Ecto neural progenitor cell (in vitro differentiated cells): ENCODE results near the gene KLHL5.

Source experiments
- DNase-seq: peaks from one replicate; pipeline ENCODE4 v3.0.0-alpha.2; 2018; ENCODE audit warnings: low spot score

KLHL5 gene

DNA sequence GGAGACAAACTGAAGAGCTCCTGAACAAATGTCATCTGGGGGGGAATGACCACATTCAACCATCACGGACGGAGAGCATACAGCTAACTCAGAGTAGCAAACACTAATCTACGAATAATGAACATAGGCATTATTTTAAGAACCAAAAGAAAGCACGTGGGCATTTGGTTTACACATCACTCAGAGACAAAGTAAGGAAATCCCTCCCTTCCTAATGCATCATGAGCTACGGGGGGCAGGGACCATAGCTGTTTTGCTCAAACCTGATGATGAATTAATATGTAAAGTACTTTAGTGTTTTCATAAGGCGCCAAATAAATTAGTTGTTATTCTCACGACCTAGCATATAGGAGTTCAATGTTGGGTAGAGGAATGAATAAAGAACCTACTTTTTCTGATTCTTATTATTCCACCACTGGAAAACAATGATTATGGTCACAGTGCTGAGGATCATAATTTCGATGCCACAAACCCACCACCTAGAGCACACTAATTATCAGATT lies 18.1 kb upstream of the KLHL5 start:
- no peak for DNase-seq

GRCh38 chr4:39044364-39044955 lies 17.6 kb upstream of the KLHL5 start:
- DNase-seq, result peak; percentile 97

DNA sequence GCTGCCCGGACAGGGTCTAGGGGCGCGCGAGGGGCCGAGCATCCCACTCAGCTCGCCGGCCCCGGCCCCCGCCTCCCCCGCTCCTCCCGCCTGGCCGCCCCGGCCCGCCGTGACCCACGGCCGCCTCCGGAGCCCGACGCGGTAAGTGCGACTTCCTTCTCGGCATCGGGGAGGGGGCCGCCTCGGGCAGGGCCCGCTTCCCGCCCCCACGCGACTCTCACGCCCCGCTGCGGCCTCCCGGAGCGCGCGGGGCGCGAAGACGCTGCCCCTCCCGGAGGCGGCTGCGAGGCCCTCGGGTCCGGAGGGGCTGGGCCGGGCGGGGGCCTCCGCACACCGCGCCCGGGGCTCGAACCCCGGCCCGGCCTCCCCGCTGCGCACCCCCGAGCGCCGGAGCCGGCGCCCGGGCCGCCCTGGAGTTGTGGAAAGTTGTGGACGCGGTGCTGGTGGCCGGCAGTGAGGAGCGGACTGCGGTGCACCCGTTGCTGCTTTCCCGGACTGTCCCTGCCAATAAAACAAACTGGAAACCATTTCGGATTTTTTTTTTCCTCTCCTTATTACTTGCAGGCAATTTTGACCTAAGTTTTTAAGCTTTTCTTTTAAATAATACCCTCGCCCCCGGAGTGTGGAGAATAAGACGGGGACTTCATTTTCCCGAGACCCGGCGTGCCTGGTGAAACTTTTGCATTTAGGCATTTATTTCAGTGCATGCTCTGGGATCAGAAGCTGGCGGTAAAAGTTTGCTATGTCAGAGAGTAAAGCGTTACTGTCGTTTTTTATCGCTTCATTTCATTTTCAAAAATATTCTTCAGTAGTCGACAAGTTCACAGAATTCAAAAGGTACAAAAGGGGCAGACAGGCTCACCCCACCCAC lies 16.8 kb upstream of the KLHL5 start:
- DNase-seq, result peak; percentile 72

- DNase-seq, result no peak
Observed at GRCh38 chr4:39045827-39046221, 16.2 kb upstream of the KLHL5 start.

DNA sequence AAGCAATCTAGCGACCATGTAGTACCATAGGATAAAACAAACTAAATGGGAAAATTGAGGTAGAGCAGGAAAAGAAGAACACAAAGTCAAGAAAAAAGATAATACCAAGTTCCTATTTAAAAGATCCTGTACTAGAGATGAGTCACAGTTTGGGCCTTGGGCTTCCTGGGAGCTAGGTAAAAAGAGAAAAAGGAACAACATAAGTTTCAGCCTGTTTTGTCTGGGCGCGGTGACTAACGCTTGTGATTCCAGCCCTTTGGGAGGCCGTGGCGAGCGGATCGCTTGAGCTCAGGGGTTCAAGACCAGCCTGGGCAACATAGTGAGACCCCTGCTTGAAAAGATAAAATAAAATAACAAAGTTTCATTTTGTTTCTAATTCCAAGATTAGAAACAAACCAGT lies 15.8 kb upstream of the KLHL5 start:
- DNase-seq, result no peak

DNA sequence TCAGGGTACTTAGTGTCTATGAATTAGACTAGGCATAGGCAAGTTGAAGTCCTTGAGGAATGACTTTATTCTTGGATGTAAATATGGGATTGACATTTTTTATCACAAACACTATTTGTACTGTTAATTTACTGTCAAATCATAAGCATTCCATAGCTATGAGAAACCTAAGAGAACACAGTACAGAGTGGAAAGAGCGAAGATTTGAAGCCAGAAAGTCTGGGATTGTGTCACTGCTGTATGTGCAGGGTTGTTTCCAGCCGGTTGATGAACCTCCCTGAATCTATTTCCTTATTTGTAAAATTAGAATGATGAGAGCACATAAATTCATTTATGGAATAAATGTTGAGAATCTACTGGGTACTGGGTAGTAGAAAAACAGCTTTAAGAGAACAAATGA lies 14.4 kb upstream of the KLHL5 start:
- no peak for DNase-seq

GRCh38 chr4:39048311-39048710 lies 13.7 kb upstream of the KLHL5 start:
- no peak for DNase-seq

DNA sequence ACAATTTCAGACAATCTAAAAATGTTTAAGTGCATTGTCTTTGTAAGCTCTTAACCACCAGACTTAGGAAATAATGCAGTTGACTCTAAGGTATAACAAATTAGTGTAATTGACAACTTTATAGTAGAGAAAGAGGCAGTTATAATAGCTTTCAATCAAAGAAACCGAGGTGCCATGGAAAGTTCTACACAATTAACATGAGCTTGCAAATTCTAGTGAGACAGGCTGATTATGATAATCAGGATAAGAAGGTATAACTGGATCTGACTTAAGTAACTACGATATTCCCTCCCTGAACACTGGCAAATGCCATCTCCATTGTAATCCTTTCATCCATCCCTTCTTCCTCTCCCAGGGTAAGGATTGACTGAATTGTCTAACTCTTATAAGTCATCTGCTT lies 11.4 kb upstream of the KLHL5 start:
- no peak for DNase-seq

DNA sequence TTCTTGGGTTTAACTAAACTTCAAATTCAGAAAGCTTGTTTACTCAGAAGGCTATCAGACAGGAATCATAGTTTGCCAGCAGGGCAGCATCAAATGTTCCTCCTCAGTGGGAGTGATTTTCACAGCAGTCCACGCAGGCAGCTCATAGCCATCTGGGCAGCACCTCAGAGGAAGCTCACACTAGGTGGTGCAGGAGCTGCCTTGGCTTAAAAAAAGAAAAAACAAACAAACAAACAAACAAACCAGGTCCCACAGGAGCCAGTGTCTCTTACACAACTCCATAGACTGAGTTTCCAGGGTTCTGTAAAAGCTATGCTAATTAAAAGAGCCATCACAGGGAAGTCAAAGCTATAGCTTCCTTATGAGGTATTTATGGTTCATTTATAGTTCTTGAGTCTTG lies 10.5 kb upstream of the KLHL5 start:
- DNase-seq, result no peak

DNA sequence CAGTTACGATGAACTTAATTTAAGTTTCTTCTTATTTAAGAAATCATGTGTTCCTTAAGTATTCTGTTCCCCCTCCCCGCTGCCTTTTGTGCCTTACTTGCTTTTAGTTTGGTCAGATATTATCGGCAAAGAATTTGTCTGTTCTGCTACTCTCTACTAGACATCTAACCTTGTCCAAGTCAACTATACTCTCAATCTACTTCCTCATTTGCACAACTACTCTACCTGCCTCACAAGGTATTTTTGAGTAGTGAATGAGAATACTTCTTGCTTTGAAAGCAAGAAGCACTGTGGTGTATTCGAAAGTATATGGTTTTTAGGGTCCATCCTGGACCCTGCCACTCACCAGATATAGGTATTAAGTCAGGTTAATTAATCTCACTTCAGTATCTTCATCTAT lies 8.0 kb upstream of the KLHL5 start:
- no peak for DNase-seq

DNA sequence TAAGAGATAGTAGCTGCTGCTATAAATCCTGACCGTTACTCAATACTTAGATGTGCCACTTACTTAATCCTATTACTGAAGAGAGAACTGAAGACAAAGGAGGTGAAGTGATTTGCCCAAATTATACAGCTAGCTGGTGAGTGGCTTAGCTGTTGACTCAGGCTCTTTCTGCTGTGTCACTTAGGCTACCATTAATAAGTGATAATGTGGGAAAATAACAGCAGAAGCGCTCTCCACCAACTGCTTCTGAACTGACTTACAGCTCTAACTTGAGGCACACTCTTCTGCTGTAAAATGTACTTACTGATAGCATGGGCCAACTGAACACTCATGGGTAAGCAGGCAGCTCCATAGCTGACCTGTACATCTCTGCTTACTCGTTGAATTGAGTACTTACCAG lies 7.5 kb upstream of the KLHL5 start:
- DNase-seq, result no peak

DNA sequence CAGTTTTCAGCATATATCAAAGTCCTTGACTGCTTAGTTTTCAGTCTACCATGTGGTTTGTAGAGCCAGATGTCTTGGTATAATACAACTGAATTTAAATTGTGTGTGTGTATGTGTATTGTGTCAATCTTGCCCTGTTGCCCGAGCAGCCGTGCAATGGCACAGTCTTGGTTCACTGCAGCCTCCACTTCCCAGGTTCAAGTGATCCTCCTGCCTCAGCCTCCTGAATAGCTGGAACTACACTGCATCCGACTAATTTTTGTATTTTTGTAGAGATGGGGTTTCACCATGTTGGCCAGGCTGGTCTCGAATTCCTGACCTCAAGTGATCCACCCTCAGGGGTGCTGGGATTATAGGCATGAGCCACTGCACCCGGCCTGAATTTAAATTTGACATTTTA lies 6.0 kb upstream of the KLHL5 start:
- no peak for DNase-seq

- DNase-seq, result no peak
Observed at GRCh38 chr4:39061457-39061856, 575 bp upstream of the KLHL5 start.

GRCh38 chr4:39062770-39063097 lies 702 bp downstream of the KLHL5 start:
- no peak for DNase-seq

DNA sequence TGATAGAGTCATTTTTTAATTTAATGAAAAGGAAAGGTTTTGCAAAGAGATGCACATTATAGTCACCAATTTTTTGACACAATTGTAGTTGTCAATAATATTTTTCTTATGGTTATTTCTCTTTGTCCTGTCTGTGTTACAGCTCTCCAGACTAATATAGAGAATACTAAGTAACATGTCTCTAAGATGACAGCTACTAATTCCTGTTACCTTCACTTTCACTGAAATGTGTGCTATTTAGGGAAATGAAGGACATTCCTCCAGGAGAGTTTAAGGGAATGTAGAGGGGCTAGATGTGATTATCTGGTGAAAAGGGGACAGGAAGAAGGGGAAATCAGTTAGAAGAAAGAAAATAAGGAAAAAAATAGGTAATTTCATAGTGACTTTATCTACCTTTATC lies 1.4 kb downstream of the KLHL5 start:
- no peak for DNase-seq

DNA sequence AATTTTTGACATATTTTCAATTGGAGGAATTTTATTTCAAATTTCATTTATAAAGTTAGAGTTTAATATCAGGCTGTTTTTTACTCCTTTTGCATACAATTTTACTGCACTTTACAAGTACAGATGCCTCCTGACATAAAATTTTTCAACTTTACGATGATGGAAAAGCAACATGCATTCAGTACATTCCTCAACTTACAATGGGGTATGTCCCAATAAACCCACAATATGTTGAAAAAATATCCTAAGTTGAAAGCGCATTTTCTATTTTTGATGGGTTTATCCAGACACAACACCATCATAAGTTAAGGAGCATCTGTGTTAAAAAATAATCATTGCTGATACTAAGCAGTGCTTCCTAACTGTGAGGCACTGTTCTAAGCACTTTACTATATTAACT lies 4.3 kb downstream of the KLHL5 start:
- DNase-seq, result no peak

GRCh38 chr4:39067031-39067430 lies 5.0 kb downstream of the KLHL5 start:
- DNase-seq, result no peak

GRCh38 chr4:39067451-39067850 lies 5.4 kb downstream of the KLHL5 start:
- DNase-seq, result no peak

- DNase-seq, result no peak
Observed at GRCh38 chr4:39068907-39069306, 6.9 kb downstream of the KLHL5 start.

DNA sequence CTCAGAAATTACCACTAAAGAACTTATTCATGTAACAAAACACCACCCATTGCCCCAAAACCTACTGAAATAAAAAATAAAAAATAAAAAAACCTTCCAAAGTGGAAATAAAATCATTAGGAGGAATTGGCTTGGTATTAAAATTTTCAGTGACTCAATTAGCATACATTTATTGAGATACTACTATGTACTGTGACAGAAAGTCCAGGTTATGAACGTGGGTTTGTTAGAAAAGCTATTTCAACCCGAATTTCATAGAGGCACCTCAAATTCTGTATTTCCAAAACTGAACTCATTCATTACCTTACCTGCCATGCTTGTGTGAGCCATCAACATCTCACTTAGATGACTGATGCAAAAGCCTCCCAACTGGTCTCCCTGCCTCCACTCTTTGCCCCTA lies 16.8 kb downstream of the KLHL5 start:
- DNase-seq, result no peak

DNA sequence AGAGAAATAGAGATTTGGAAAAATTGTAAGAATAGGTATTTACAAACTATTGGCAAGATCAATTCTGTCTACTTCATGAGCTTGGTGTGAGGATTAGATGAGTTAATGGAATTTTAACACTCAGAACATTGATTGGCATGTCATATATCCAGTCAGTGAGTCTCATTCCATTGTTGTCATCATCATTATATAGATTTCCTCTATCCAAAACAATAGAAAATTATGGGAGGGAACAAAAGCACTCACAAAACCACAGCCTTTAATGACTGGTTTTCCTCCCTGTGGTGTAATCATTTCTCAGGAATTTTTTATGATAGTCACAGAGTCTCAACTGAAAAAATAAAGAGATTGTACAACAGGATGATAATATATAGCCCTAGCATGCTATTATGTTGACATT lies 21.1 kb downstream of the KLHL5 start:
- DNase-seq, result no peak

- no peak for DNase-seq
Observed at GRCh38 chr4:39085891-39086290, 23.9 kb downstream of the KLHL5 start.

- DNase-seq, result no peak
Observed at GRCh38 chr4:39096847-39097246, 34.8 kb downstream of the KLHL5 start.

DNA sequence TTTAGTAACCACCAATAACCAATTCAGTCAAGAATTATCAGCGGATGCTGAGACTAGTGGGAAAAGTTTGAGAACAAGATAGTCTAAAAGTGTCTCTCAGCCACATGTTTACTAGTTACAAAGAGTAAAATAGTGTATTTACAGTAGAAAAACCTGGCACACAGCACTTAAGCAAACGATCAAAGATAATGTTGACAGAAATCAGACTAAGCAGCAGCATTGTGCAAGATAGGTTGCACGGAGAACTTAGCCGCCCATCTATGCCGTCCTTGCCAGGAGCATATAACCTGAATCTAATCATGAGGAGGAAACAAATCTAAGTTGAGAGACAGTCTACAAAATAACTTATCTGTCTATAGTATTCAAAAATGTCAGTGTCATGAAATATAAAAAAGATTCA lies 35.3 kb downstream of the KLHL5 start:
- no peak for DNase-seq
